ENCODE results near the gene DZANK1.
"Not testable (repeated sequence)": the region's sequence is repeated elsewhere in the genome, so short reads cannot be mapped to it uniquely, and the experiment has no call there.

Gene DZANK1

DNA sequence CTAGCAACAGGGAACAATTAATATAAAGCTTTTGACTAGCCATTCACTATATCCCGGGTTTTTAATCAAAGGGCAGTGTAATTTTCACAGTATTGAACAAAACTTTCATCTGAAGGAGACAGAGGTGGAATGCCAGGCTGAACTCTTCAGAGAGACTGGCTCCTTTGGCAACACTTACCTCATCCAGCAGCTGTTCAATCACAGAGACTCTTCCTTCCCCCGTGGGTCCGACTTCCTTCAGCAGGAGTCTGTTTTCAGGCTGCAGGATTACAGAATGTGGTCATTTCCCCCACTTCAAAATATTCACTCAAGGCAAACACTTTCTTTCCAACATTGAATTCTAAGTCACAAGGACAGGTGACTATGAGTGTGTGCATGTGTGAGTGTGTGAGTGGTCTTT lies 76.6 kb downstream of the DZANK1 start:
- DNase-seq (ENCODE audit: low read depth, low spot score): no peak
- no peak overlapping the region for H3K27ac ChIP-seq

DNA sequence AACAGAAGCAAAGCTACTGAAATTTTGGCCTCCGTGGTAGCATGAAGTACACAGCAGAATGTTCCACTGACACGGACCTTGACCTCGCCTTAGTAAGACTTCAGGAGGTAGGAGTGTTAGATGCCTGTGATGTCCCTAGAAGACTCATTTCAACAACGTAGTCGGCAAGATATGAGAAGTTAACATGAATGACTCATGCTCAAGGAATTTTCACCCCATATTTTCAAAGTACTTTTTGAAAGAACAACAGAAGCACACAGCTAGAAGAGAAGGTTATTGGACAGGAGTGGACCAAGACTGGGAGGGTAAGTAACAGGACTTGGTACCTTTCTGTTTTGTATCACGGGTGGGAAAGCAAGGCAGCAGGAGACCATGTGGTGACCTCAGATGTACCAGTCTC lies 78.0 kb downstream of the DZANK1 start:
- no peak for DNase-seq (ENCODE audit: low read depth, low spot score)
- H3K27ac ChIP-seq: no peak overlapping the region

DNA sequence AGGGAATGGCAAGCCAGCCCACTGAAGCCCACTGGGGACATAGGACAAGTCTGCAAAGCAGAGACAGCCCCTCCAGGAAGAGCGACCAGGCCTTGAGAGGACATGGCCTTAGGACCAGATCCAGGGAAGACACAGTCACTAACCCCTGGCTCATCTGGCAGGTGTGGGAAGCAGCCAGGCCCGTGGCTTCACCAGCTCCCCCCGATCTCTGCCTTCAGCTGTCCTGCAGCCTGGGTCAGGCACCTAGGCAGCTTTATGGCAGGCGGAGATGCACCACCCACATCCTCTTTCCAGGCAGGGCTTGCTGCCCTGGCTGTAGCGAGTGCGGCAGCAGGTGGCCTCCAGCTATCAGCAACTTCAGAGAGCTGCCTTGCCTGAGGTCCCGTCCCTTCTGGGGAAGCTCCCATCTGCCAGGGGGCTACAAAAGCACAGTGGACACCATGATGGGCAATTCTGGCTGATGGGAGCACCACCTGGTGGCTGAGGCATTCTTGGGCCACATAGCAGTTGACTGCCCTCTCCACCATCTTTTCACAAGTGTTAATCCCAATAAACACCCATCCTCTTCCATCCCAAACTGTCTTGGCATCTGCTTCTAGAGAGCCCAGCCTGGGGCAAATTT lies 85.8 kb downstream of the DZANK1 start:
- no peak overlapping the region for H3K27ac ChIP-seq
- DNase-seq (ENCODE audit: low read depth, low spot score): no peak

DNA sequence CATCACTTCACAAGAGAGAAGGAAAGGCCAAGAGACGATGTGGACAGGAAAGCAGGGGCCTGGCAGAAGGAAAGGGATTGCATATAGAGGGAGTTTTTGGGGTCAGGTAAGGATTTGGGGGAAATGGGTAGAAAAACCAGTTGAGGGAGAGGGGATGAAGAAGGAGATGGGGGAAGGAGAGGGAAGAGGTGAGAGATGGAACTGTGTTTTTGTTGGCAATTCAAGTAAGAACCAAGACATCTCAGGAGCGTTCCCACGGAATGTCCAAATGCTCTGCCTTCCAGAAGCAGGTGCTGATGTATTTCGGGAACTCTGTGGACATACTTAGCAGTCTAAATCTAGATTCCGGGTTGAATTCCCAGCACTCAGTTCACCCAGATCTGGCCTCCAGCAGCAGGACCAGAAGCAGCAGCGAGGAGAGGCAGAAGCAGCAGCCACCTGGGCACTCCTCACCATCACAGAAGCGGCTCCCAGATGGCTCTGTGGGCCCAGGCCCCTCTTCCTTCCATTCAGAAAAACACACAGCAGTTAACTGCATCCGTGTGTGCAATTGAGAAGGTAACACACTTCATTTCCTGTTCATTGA lies 88.8 kb downstream of the DZANK1 start:
- no peak for DNase-seq (ENCODE audit: low read depth, low spot score)

DNA sequence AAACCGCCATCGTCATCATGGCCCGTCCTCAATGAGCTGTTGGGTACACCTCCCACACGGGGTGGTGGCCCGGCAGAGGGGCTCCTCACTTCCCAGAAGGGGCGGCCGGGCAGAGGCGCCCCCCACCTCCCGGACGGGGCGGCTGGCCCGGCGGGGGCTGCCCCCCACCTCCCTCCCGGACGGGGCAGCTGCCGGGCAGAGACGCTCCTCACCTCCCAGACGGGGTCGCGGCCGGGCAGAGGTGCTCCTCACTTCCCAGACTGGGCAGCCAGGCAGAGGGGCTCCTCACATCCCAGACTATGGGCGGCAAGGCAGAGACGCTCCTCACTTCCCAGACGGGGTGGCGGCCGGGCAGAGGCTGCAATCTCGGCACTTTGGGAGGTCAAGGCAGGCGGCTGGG lies 91.3 kb downstream of the DZANK1 start:
- H3K27ac ChIP-seq; DNase-seq (ENCODE audit: low read depth, low spot score): not testable (repeated sequence)

More for the DNA sequence above, 88.8 kb downstream of the DZANK1 start:
- no peak overlapping the region for H3K27ac ChIP-seq

DNA sequence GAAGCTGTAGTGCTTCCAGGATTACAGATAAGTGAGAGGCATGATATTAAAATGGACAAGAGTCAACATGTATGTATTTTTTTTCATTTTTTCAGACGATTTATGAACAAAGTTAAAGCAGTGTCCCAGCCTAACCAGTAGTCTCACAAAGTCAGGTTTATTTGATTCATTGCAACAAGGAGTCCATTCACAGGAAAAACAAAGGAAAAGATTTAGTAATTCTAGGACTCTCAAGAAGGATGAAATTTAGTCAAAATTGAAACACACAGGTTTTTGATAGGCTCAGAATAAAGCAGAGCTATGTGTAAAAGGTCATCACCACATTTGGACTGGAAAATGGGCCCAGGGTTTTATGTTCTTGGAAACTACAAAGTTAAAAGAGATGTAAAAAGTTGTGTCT lies 94.5 kb downstream of the DZANK1 start:
- DNase-seq (ENCODE audit: low read depth, low spot score): no peak
- no peak overlapping the region for H3K27ac ChIP-seq

DNA sequence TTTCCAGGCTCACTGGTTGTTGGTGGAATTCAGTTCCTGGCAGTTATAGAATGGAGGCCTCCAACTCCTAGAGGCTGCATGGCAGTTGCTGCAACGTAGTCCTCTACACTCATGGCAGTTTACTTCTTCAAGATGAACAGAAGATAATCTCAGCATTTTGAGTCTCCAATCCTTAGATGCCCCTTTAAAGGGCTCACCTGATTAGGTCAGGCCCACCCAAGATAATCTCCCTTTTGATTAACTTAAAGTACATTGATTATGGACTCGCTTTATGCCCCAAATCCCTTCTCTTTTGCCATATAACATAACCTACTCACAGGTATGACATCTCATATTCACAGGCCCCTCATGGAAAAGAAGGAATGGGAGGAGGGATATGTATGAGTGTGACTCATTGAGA lies 102.1 kb downstream of the DZANK1 start:
- H3K27ac ChIP-seq: no peak overlapping the region
- DNase-seq (ENCODE audit: low read depth, low spot score): no peak

DNA sequence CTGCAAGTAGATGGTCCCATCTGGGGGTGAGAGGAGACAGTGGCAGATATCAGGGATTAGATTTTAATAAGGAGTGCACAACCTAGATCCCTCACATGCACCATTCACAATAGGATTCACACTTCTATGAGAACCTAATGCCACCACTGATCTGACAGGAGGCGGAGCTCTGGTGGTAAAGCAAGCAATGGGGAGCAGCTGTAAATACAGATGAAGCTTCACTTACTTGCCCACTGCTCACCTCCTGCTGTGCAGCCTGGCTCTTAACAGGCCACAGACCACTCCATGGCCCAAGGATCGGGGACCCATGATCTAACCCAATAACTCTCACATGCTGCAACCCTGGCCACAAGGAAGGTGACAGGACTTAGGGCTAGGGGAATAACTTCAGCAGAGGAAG lies 103.1 kb downstream of the DZANK1 start:
- no peak for DNase-seq (ENCODE audit: low read depth, low spot score)
- H3K27ac ChIP-seq: no peak overlapping the region

DNA sequence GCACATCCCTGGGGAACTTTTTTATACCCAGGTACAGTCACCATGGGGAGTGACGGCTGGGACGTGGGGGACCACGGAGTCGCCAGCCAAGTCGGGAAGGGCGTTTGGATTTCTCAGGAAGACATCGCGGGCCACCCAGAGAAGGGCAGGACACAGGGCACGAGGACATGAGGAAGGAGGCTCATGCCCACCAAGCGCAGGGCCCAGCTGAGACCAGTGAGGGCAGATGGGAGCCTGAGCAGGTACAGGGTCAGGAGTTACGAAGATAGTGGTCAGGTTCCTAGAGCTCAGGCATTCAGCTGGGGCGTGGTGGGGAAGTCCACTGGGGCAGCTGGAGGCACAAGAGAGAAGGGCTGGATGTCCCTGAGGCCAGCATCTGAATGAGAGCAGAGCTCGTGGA lies 103.9 kb downstream of the DZANK1 start:
- H3K27ac ChIP-seq: no peak overlapping the region
- no peak for DNase-seq (ENCODE audit: low read depth, low spot score)

DNA sequence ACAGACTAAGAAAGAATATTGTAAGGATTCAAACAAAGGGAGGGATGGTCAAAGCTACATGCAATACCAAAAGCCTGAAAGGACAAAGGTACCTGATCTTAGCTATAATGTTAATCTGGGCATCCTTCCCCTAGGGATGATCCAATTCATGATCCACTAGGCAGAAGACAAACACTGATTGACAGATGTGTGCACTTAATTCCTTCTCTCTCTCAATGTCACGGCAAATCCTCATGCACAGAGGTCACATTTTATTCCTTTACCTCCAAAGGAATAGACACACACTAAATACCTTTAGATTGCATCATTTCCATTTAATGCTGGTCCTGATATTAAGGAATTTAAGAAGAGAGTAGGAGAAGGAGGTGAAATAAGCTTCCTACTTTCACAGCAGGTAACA lies 105.2 kb downstream of the DZANK1 start:
- no peak for DNase-seq (ENCODE audit: low read depth, low spot score)
- H3K27ac ChIP-seq: no peak overlapping the region

DNA sequence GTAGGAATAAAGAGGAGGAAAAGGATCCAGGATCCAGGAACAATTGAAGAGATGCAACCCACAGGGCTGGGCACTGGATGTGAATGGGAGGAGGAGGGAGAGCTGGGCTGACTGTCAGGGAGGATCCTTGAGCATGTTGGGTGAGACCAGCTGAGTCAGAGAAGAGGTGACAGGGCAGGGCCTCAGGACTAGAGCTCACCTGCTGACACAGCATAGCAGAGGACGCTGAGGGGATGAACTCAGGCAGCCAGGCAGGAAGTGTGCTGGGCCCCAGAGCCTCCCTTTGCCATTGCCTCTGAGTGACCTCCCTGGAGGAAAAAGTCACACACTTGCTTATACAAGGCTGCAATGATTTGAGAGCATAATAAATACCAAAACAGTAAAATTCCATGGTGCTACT lies 106.2 kb downstream of the DZANK1 start:
- H3K27ac ChIP-seq: peak overlapping the region; percentile 7
- DNase-seq (ENCODE audit: low read depth, low spot score): peak; percentile 6

DNA sequence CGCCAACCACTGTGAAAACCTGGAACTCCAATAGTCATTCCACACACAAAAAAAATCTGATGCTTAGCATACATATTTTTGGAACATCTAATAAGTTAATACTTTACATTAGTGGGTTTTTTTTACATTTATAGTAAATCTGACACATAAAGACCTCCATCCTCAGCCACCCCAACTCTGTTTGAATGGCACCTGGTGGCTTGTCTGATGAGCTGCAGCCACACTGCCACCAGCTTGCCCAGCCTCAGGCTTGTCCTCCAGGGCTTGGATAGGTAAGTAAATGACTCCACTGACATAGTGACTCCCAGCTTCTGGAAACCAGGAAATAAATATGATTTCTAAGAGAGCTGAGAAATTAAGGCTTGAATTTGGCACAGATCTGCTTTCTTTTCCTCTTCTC lies 107.0 kb downstream of the DZANK1 start:
- no peak overlapping the region for H3K27ac ChIP-seq
- no peak for DNase-seq (ENCODE audit: low read depth, low spot score)

DNA sequence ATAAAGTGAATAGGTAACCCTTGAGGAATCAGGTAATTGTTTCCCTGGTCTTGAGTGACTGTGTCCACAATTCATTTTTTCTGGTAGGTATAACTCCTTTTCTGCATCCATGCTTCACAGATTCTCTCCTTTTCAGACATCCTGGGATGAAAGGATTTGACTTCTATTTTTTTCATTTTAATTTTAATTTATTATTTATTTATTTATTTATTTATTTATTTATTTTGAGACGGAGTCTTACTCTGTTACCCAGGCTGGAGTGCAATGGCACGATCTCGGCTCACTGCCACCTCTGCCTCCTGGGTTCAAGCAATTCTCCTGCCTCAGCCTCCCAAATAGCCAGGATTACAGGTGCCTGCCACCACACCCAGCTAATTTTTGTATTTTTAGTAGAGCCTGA lies 117.1 kb downstream of the DZANK1 start:
- H3K27ac ChIP-seq; DNase-seq (ENCODE audit: low read depth, low spot score): not testable (repeated sequence)

Measured in epithelial cell of prostate (primary cell).